Panc1 (cell line): ENCODE measurements around the gene ZNF829. TPM values are rescaled to one million over a fixed set of nuclear protein-coding genes. Genes with fewer than 3 reads are reported as not detected.

Experiments used
- ATAC-seq: fragments of 200-7000 bp; cut with Tn5 transposase; 2 replicates; pipeline ENCODE4 v1.9.1; 2020; ENCODE audit warnings: mild to moderate bottlenecking, moderate library complexity
- BruUV-seq: library from RNA; stranded (reverse); fragments of 400-500 nt; replicated peaks from 2 replicates; lab custom pipeline; 2021; lab: Mats Ljungman, UMichigan
- CTCF ChIA-PET: fragments of 300-600 bp; sonication (Branson Sonifier 250); formaldehyde crosslinking; loops from one replicate; lab custom pipeline; 2022; ENCODE audit warnings: antibody characterized with exemption; lab: Charles Lee
- POLR2A ChIA-PET: fragments of 300-600 bp; sonication (Branson Sonifier 250); formaldehyde crosslinking; loops from one replicate; lab custom pipeline; 2022; ENCODE audit warnings: antibody characterized with exemption; lab: Charles Lee
- DNase-seq: peaks from one replicate; pipeline ENCODE4 v3.0.0-alpha.2; 2010; ENCODE audit warnings: low read depth, low spot score
- H3K27ac ChIP-seq: 2 replicates; pipeline ENCODE4 v1.5.1; 2011; ENCODE audit warnings: mild to moderate bottlenecking, low read length, inconsistent platforms
- H3K27me3 ChIP-seq: fragments of 200-500 bp; sonication (Bioruptor generic); 2 replicates; pipeline ENCODE4 v1.6.0; 2014; ENCODE audit warnings: low read length, inconsistent platforms; ENCODE audit not compliant: control insufficient read depth, insufficient read depth
- H3K36me3 ChIP-seq: fragments of 200-500 bp; sonication (Bioruptor generic); 2 replicates; pipeline ENCODE4 v1.5.1; 2014; ENCODE audit warnings: inconsistent platforms, mild to moderate bottlenecking, low read length, moderate library complexity; ENCODE audit not compliant: control insufficient read depth, insufficient read depth
- H3K4me1 ChIP-seq: 2 replicates; pipeline ENCODE4 v1.5.1; 2011; ENCODE audit warnings: inconsistent platforms, mild to moderate bottlenecking, low read length, moderate library complexity; ENCODE audit not compliant: control insufficient read depth, insufficient read depth
- H3K4me3 ChIP-seq, 2 experiments: 2 replicates each; pipeline ENCODE4 v1.5.1; 2011 to 2012; ENCODE audit warnings: low read depth in 2 of 2, low read length in 2 of 2, mild to moderate bottlenecking in 2 of 2, inconsistent platforms in 1 of 2, moderate library complexity in 1 of 2
- H3K9me3 ChIP-seq: fragments of 200-500 bp; sonication (Bioruptor generic); 2 replicates; pipeline ENCODE4 v1.5.1; 2014; ENCODE audit warnings: low read depth, mild to moderate bottlenecking, inconsistent platforms, low read length, moderate library complexity; ENCODE audit not compliant: control insufficient read depth, insufficient read depth
- CTCF ChIP-seq: fragments of 450-650 bp; IDR thresholded peaks from 2 replicates; pipeline ENCODE4 v1.5.1; 2017; ENCODE audit warnings: mild to moderate bottlenecking
- POLR2AphosphoS5 ChIP-seq: IDR thresholded peaks from 2 replicates; pipeline ENCODE4 v1.6.1; 2012; ENCODE audit warnings: mild to moderate bottlenecking, low read depth, low read length, moderate library complexity
- REST ChIP-seq, 2 experiments: IDR thresholded peaks; 2 replicates each; pipeline ENCODE4 v1.6.1; 2011 to 2012; ENCODE audit warnings: low read depth in 2 of 2, control low read depth in 1 of 2, low read length in 1 of 2, mild to moderate bottlenecking in 1 of 2, moderate library complexity in 1 of 2; ENCODE audit not compliant: insufficient read depth in 1 of 2
- SIN3A ChIP-seq: IDR thresholded peaks from 2 replicates; pipeline ENCODE4 v1.6.1; 2012; ENCODE audit warnings: low read depth, mild to moderate bottlenecking, low read length, moderate library complexity, borderline replicate concordance; ENCODE audit not compliant: insufficient read depth
- TCF7L2 ChIP-seq: IDR thresholded peaks from 2 replicates; pipeline ENCODE4 v1.6.1; 2011; ENCODE audit warnings: mild to moderate bottlenecking, low read depth, low read length, inconsistent platforms
- in situ Hi-C: cut with HindIII; loops from 2 replicates; pipeline ENCODE4 v1.10.0; 2016; ENCODE audit warnings: low sequenced_read_pairs, low pct_unique_long_range_greater_than_20kb
- intact Hi-C: fragments of 100-400 bp; cut with micrococcal nuclease; formaldehyde crosslinking; loops from one replicate; pipeline ENCODE4 v1.10.0; 2022; ENCODE audit not compliant: unreplicated experiment
- total RNA-seq: library from RNA; stranded (reverse); gene quantifications from one replicate; pipeline ENCODE4 v1.2.1, GENCODE V29; 2021; ENCODE audit not compliant: unreplicated experiment

Gene ZNF829
- total RNA-seq, 1 experiment from 2014 or later: 7.2 TPM

GRCh38 chr19:36939153-36939552, 23.1 kb upstream of the ZNF829 start:
- H3K9me3 ChIP-seq: peaks cover 65% of the 10 kb centered on the region
- ATAC-seq (no peak), DNase-seq (no peak)
- no peaks in the 10 kb centered on the region for H3K27me3 ChIP-seq
- POLR2A ChIA-PET: no interaction called here
- 0 out of 2 replicates have a peak, but pooled peaks cover 5% of the 10 kb centered on the region for H3K36me3 ChIP-seq
- CTCF ChIA-PET: no interaction called here
- TF ChIP-seq CTCF (no peak), TCF7L2 (no peak), SIN3A (no peak), POLR2AphosphoS5 (no peak), REST (IDR thresholded peaks at IDR 0.05; ENCODE audit: insufficient read depth in 1 of 2, low read depth in 2 of 2, low read length in 1 of 2) (no peak)
- intact Hi-C loops: no loop called here
- in situ Hi-C loops: no loop called here
- no peaks in the 10 kb centered on the region for H3K4me1 ChIP-seq
- BruUV-seq: no TSS peak
- no peak overlapping the region for H3K4me3 ChIP-seq
- H3K27ac ChIP-seq: no peak overlapping the region

GRCh38 chr19:36931684-36932083, 15.6 kb upstream of the ZNF829 start:
- H3K27ac ChIP-seq: no peak overlapping the region
- H3K27me3 ChIP-seq: no peaks in the 10 kb centered on the region
- no TSS peak for BruUV-seq
- CTCF ChIA-PET: no interaction called here
- no peak for TF ChIP-seq TCF7L2
- DNase-seq: no peak
- no peak overlapping the region for H3K4me3 ChIP-seq
- H3K36me3 ChIP-seq: no peaks in the 10 kb centered on the region
- no peak for ATAC-seq
- peaks cover 57% of the 10 kb centered on the region; the same call in 1 of the 2 replicates for H3K9me3 ChIP-seq
- intact Hi-C loops: no loop called here
- POLR2A ChIA-PET: interaction anchor here (0.5 kb wide), 2 partner anchors 30 kb away, joined by 5 to 6 read pairs; no protein-coding TSS in a partner anchor
- no peaks in the 10 kb centered on the region for H3K4me1 ChIP-seq
- in situ Hi-C loops: no loop called here

- POLR2A ChIA-PET: no interaction called here
- Histone ChIP-seq H3K4me1 (peaks cover 6% of the 10 kb centered on the region; the same call in 1 of the 2 replicates), H3K27me3 (no peaks in the 10 kb centered on the region), H3K9me3 (peaks cover 28% of the 10 kb centered on the region; the same call in 1 of the 2 replicates), H3K27ac (no peak overlapping the region), H3K36me3 (peaks cover 3% of the 10 kb centered on the region; the same call in 1 of the 2 replicates), H3K4me3 (no peak overlapping the region)
- intact Hi-C loops: loop anchor here (5.0 kb wide), 1 partner anchor 66 kb away; the partner anchor contains the start of gene ZNF345
- in situ Hi-C loops: no loop called here
- BruUV-seq: no TSS peak
- CTCF ChIA-PET: no interaction called here
- DNase-seq: no peak
- no peak for ATAC-seq
- TF ChIP-seq TCF7L2 (no peak), REST (IDR thresholded peaks at IDR 0.05; ENCODE audit: insufficient read depth in 1 of 2, low read depth in 2 of 2, low read length in 1 of 2) (no peak), POLR2AphosphoS5 (no peak), SIN3A (no peak), CTCF (no peak)
Observed at GRCh38 chr19:36918090-36918489, 2.0 kb upstream of the ZNF829 start.
